ENCODE data around the gene KIF26B. TPM values are rescaled to one million over a fixed set of nuclear protein-coding genes. Genes with fewer than 3 reads are reported as not detected.

KIF26B gene
- polyA plus RNA-seq, 1 of the 3 experiments (the other 2 are of a cell fraction): 2.6 TPM

GRCh38 chr1:245148861-245149260 is 5.9 kb upstream of the KIF26B start:
- Histone ChIP-seq H3K36me3 (replicated peaks in 1 of 2; ENCODE audit: control insufficient read depth in 1 of 2, insufficient read depth in 2 of 2, low read length in 1 of 2) (no peaks in the 10 kb centered on the region), H3K4me1 (ENCODE audit: control insufficient read depth in 1 of 2, insufficient read depth in 2 of 2, low read depth in 1 of 2, low read length in 1 of 2) (peaks cover 0 to 6% of the 10 kb centered on the region in 2 experiments; a peak in 1 of 4 replicates), H2AFZ (ENCODE audit: low read depth) (no peak overlapping the region), H4K20me1 (ENCODE audit: insufficient read depth) (no peaks in the 10 kb centered on the region), H3K9me2 (no peaks in the 10 kb centered on the region), H3K27ac (ENCODE audit: low read depth in 2 of 2, low read length in 1 of 2) (no peak overlapping the region), H3K4me2 (no peak overlapping the region), H3K4me3 (ENCODE audit: low read depth in 2 of 2, low read length in 1 of 2) (no peak overlapping the region), H3K9ac (no peak overlapping the region), H3K27me3 (ENCODE audit: insufficient read depth) (no peaks in the 10 kb centered on the region), H3K9me3 (no peaks in the 10 kb centered on the region), H3K79me2 (ENCODE audit: insufficient read depth) (no peaks in the 10 kb centered on the region), H3F3A (replicated peaks; ENCODE audit: insufficient read depth) (peaks cover 4% of the 10 kb centered on the region)
- no peak for DNase-seq
- ChIA-PET POLR2A (no interaction called here), CTCF (interaction anchor here (0.6 to 1.3 kb wide), 4 partner anchors 69 to 1112 kb away, joined by 3 read pairs; no protein-coding TSS in a partner anchor)
- TF ChIP-seq EZH2phosphoT487 (IDR thresholded peaks at IDR 0.05; ENCODE audit: borderline replicate concordance, low read depth): no peak
- TF ChIP-seq FOXM1 (IDR thresholded peaks at IDR 0.05; ENCODE audit: low read depth): no peak
- TF ChIP-seq NRF1 (IDR thresholded peaks at IDR 0.05; ENCODE audit: low read depth, low read length): no peak
- no peak for TF ChIP-seq MAX (IDR thresholded peaks at IDR 0.05; ENCODE audit: low read depth)
- TF ChIP-seq CHD2 (IDR thresholded peaks at IDR 0.05; ENCODE audit: low read length, partially characterized antibody): no peak
- TF ChIP-seq RCOR1 (IDR thresholded peaks at IDR 0.05; ENCODE audit: low read length): no peak
- no peak for TF ChIP-seq ELF1 (IDR thresholded peaks at IDR 0.05)
- TF ChIP-seq RFX5 (IDR thresholded peaks at IDR 0.05; ENCODE audit: low read length): no peak
- TF ChIP-seq, protein P1, sequence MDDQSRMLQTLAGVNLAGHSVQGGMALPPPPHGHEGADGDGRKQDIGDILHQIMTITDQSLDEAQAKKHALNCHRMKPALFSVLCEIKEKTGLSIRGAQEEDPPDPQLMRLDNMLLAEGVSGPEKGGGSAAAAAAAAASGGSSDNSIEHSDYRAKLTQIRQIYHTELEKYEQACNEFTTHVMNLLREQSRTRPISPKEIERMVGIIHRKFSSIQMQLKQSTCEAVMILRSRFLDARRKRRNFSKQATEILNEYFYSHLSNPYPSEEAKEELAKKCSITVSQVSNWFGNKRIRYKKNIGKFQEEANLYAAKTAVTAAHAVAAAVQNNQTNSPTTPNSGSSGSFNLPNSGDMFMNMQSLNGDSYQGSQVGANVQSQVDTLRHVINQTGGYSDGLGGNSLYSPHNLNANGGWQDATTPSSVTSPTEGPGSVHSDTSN (IDR thresholded peaks at IDR 0.05): no peak
- TF ChIP-seq USF1 (IDR thresholded peaks at IDR 0.05; ENCODE audit: borderline replicate concordance, low read depth): no peak
- TF ChIP-seq GABPA (IDR thresholded peaks at IDR 0.05; ENCODE audit: low read depth): no peak
- no peak for TF ChIP-seq MEF2A (IDR thresholded peaks at IDR 0.05; ENCODE audit: borderline replicate concordance, low read depth)
- no peak for TF ChIP-seq TCF12 (IDR thresholded peaks at IDR 0.05)
- TF ChIP-seq SMC3 (IDR thresholded peaks at IDR 0.05; ENCODE audit: low read depth, low read length): no peak
- no peak for TF ChIP-seq TAF1 (IDR thresholded peaks at IDR 0.05; ENCODE audit: borderline replicate concordance, low read depth, low read length)
- TF ChIP-seq JUND (IDR thresholded peaks at IDR 0.05): no peak
- no peak for TF ChIP-seq FOXJ3 (CRISPR knock-in tag; IDR thresholded peaks at IDR 0.05)
- TF ChIP-seq, protein P2, sequence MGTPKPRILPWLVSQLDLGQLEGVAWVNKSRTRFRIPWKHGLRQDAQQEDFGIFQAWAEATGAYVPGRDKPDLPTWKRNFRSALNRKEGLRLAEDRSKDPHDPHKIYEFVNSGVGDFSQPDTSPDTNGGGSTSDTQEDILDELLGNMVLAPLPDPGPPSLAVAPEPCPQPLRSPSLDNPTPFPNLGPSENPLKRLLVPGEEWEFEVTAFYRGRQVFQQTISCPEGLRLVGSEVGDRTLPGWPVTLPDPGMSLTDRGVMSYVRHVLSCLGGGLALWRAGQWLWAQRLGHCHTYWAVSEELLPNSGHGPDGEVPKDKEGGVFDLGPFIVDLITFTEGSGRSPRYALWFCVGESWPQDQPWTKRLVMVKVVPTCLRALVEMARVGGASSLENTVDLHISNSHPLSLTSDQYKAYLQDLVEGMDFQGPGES (IDR thresholded peaks at IDR 0.05; ENCODE audit: low read depth, low read length): no peak
- TF ChIP-seq USF2 (IDR thresholded peaks at IDR 0.05; ENCODE audit: borderline replicate concordance, low read depth, low read length): no peak
- TF ChIP-seq EP300 (IDR thresholded peaks at IDR 0.05; ENCODE audit: borderline replicate concordance in 1 of 2, low read depth in 1 of 2, low read length in 1 of 2): no peak
- 77% methylated on average over 9 of the region's 9 CpGs for WGBS (ENCODE audit: low lambda C conversion rate)

Measured in SK-N-SH (cell line).